HUES64 (cell line): ENCODE measurements around the gene CLCNKA.
A peak's percentile ranks its signal among the peaks of the same experiment; 100 is the strongest.
"Not testable (repeated sequence)": the region's sequence is repeated elsewhere in the genome, so short reads cannot be mapped to it uniquely, and the experiment has no call there.

Experiments
- H3K27ac ChIP-seq: 2 replicates; pipeline ENCODE4 v1.7.0; 2013; ENCODE audit warnings: low read depth, low read length, inconsistent platforms
- H3K27me3 ChIP-seq: 2 replicates; pipeline ENCODE4 v1.6.1; 2013; ENCODE audit warnings: mild to moderate bottlenecking, low read length; ENCODE audit not compliant: insufficient read depth
- H3K36me3 ChIP-seq: 2 replicates; pipeline ENCODE4 v1.6.1; 2013; ENCODE audit warnings: mild to moderate bottlenecking, low read length; ENCODE audit not compliant: insufficient read depth
- H3K4me1 ChIP-seq: 2 replicates; pipeline ENCODE4 v1.6.1; 2013; ENCODE audit warnings: mild to moderate bottlenecking, low read length, moderate library complexity; ENCODE audit not compliant: insufficient read depth
- H3K4me3 ChIP-seq: 2 replicates; pipeline ENCODE4 v1.5.1; 2013; ENCODE audit warnings: mild to moderate bottlenecking, low read length, moderate library complexity
- H3K9ac ChIP-seq: 2 replicates; pipeline ENCODE4 v1.6.1; 2013; ENCODE audit warnings: mild to moderate bottlenecking, low read depth, low read length
- H3K9me3 ChIP-seq: 2 replicates; pipeline ENCODE4 v1.6.1; 2013; ENCODE audit warnings: low read depth, low read length; ENCODE audit not compliant: insufficient read depth
- WGBS: fragments of 150-250, 120-280 bp; methylation state at CpG from one replicate; pipeline ENCODE4 v1.1.7; 2013; ENCODE audit warnings: missing lambda C conversion rate; 5-methylcytosine and 5-hydroxymethylcytosine counted together

Gene CLCNKA

GRCh38 chr1:16018749-16019643 lies 2.8 kb upstream of the CLCNKA start:
- no peaks in the 10 kb centered on the region for H3K36me3 ChIP-seq
- peaks cover 13% of the 10 kb centered on the region for H3K4me1 ChIP-seq
- no peak overlapping the region for H3K9ac ChIP-seq
- H3K4me3 ChIP-seq = no peak overlapping the region
- 87% methylated on average over 23 of the region's 23 CpGs for WGBS
- H3K27ac ChIP-seq = no peak overlapping the region
- peaks cover 8% of the 10 kb centered on the region; the same call in 1 of the 2 replicates for H3K27me3 ChIP-seq
- no peaks in the 10 kb centered on the region for H3K9me3 ChIP-seq

- Histone ChIP-seq H3K27ac (no peak overlapping the region), H3K9me3 (no peaks in the 10 kb centered on the region), H3K9ac (no peak overlapping the region), H3K4me3 (no peak overlapping the region), H3K4me1 (peaks cover 13% of the 10 kb centered on the region), H3K27me3 (peaks cover 11% of the 10 kb centered on the region; the same call in 1 of the 2 replicates), H3K36me3 (no peaks in the 10 kb centered on the region)
- WGBS = 70% methylated on average over 9 of the region's 9 CpGs
Measured at GRCh38 chr1:16019644-16020277, 2.1 kb upstream of the CLCNKA start.

GRCh38 chr1:16020325-16020724 lies 1.5 kb upstream of the CLCNKA start:
- Histone ChIP-seq H3K27ac (no peak overlapping the region), H3K9me3 (no peaks in the 10 kb centered on the region), H3K36me3 (no peaks in the 10 kb centered on the region), H3K4me1 (peaks cover 13% of the 10 kb centered on the region), H3K27me3 (peaks cover 15% of the 10 kb centered on the region), H3K9ac (no peak overlapping the region), H3K4me3 (no peak overlapping the region)
- WGBS = 88% methylated on average over 6 of the region's 6 CpGs

- Histone ChIP-seq H3K27me3 (peaks cover 15% of the 10 kb centered on the region), H3K4me1 (peaks cover 13% of the 10 kb centered on the region)
- 85% methylated on average over 9 of the region's 9 CpGs for WGBS
- not testable (repeated sequence) for H3K9me3 ChIP-seq, H3K27ac ChIP-seq, H3K36me3 ChIP-seq, H3K4me3 ChIP-seq, H3K9ac ChIP-seq
Measured at GRCh38 chr1:16020878-16021277, 958 bp upstream of the CLCNKA start.

GRCh38 chr1:16022393-16022792 lies 557 bp downstream of the CLCNKA start:
- H3K4me3 ChIP-seq = no peak overlapping the region
- 90% methylated on average over 11 of the region's 11 CpGs for WGBS
- peaks cover 17% of the 10 kb centered on the region for H3K27me3 ChIP-seq
- no peaks in the 10 kb centered on the region for H3K9me3 ChIP-seq
- H3K27ac ChIP-seq = no peak overlapping the region
- H3K4me1 ChIP-seq = peaks cover 13% of the 10 kb centered on the region
- no peak overlapping the region for H3K9ac ChIP-seq
- H3K36me3 ChIP-seq = no peaks in the 10 kb centered on the region

- H3K27ac ChIP-seq = no peak overlapping the region
- H3K27me3 ChIP-seq = peaks cover 17% of the 10 kb centered on the region
- no peaks in the 10 kb centered on the region for H3K36me3 ChIP-seq
- no peak overlapping the region for H3K4me3 ChIP-seq
- WGBS = 86% methylated on average over 7 of the region's 7 CpGs
- H3K9me3 ChIP-seq = no peaks in the 10 kb centered on the region
- H3K4me1 ChIP-seq = peaks cover 9% of the 10 kb centered on the region
- H3K9ac ChIP-seq = no peak overlapping the region
Measured at GRCh38 chr1:16023050-16023653, 1.3 kb downstream of the CLCNKA start.

- not testable (repeated sequence) for H3K4me1 ChIP-seq, H3K9ac ChIP-seq
Measured at GRCh38 chr1:16026302-16026701, 4.5 kb downstream of the CLCNKA start.

GRCh38 chr1:16026723-16027484 lies 5.1 kb downstream of the CLCNKA start:
- 14% methylated on average over 32 of the region's 33 CpGs for WGBS
- peaks cover 15% of the 10 kb centered on the region for H3K27me3 ChIP-seq
- no peak overlapping the region for H3K9ac ChIP-seq
- no peaks in the 10 kb centered on the region for H3K36me3 ChIP-seq
- H3K4me3 ChIP-seq = peak overlapping the region; percentile 50
- no peaks in the 10 kb centered on the region for H3K9me3 ChIP-seq
- H3K27ac ChIP-seq = no peak overlapping the region
- H3K4me1 ChIP-seq = no peaks in the 10 kb centered on the region

More at GRCh38 chr1:16026302-16026701, 4.5 kb downstream of the CLCNKA start:
- not testable (repeated sequence) for H3K36me3 ChIP-seq, H3K27ac ChIP-seq, H3K9me3 ChIP-seq
- Histone ChIP-seq H3K27me3 (peaks cover 19% of the 10 kb centered on the region), H3K4me3 (peak overlapping the region; percentile 50)
- WGBS = 11% methylated on average over 3 of the region's 10 CpGs

- Histone ChIP-seq H3K4me1 (no peaks in the 10 kb centered on the region), H3K9me3 (no peaks in the 10 kb centered on the region), H3K9ac (no peak overlapping the region), H3K36me3 (no peaks in the 10 kb centered on the region), H3K27me3 (peaks cover 15% of the 10 kb centered on the region), H3K4me3 (no peak overlapping the region), H3K27ac (no peak overlapping the region)
- WGBS = 81% methylated on average over 19 of the region's 19 CpGs
Measured at GRCh38 chr1:16028237-16029002, 6.6 kb downstream of the CLCNKA start.

GRCh38 chr1:16029003-16029268 lies 7.1 kb downstream of the CLCNKA start:
- not testable (repeated sequence) for H3K4me3 ChIP-seq, H3K36me3 ChIP-seq, H3K9ac ChIP-seq, H3K4me1 ChIP-seq, H3K9me3 ChIP-seq, H3K27ac ChIP-seq
- WGBS = 88% methylated on average over 13 of the region's 13 CpGs
- peaks cover 11% of the 10 kb centered on the region for H3K27me3 ChIP-seq
